HK-2 (cell line): ENCODE results near the gene SGPL1.

Experiments used
- DNase-seq: peaks from one replicate; pipeline ENCODE4 v3.0.0-alpha.2; 2018; ENCODE audit not compliant: unreplicated experiment

Gene SGPL1

DNA sequence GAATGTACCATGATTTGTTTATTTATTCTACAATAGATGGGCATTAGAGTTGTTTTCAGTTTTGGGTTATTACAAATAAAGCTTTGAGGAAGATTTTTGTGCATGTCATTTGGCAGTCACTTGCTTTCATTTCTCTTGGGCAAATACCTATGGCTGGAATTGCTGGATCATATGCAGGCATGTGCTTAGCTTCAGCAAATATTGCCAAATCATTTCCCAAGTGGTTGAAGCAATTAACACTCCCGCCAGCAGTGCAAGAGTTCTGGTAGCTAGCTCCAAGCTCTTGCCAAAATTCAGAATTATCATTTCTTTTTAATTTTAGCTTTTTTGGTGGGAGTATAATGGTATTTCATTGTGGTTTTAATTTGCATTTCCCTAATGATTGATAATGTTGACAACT lies 105.5 kb downstream of the SGPL1 start:
- DNase-seq: no peak

DNA sequence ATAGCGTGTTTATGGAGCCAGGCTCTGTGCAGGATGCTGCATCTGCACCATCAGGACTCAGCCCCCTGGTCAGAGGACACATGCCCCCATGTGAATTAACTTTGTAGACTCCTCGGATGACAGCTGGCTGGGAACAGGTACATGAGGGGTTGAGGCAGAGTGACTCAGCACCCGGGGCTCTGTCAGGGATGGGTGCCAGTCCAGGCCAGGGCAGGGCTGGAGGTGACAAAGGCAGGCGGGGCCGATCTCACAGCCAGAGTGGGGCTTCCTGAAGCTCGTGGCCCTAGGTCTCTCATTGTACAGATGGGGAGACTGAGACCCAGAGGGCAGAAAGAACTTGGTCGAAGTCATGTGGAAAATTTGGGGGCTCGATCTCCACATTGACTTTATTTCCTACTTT lies 107.9 kb downstream of the SGPL1 start:
- no peak for DNase-seq

GRCh38 chr10:70925377-70926225 lies 109.9 kb downstream of the SGPL1 start:
- DNase-seq: peak; percentile 56

- DNase-seq: no peak
Measured at GRCh38 chr10:70926226-70927000, 110.7 kb downstream of the SGPL1 start.

GRCh38 chr10:70927189-70927943 lies 111.6 kb downstream of the SGPL1 start:
- DNase-seq: no peak

GRCh38 chr10:70928140-70928539 lies 112.4 kb downstream of the SGPL1 start:
- no peak for DNase-seq

DNA sequence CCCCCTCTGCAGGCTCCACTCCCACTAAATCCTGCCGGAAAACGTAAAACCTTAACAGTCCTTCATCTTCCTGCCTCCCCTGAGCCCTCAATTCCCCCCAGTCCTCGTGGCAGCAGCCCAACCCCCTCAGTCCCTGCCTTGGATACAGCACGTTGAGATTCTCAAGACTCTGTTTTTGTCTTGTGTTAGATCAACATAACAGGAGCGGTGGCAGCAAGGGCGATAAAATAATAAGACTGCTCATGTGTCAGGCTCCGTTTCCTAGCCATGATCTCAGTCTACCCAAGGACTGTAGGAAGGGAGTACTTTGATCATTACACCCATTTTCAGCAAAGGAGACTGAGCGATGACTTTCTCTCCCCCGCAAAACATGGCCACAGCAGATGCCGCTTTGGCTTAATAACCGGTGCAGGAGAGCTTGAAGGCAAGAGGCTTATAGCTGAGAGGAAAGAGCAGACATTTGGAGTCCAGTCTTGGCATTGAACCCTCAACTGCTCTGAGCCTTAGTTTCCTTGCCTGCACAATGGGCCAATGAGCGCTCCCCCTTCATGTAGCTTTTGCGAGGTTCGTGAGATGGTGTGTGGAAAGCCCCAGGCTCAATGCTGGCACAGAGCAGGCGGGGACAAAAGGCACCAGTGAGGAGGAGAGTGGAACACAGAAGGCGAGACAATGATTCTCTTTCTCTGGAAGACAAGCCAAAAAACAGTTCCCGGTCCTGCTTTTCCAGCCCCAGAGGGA lies 114.7 kb downstream of the SGPL1 start:
- no peak for DNase-seq
